ENCODE measurements around the gene RFPL4AL1.
"Not testable (repeated sequence)": the region's sequence is repeated elsewhere in the genome, so short reads cannot be mapped to it uniquely, and the experiment has no call there.

DNA sequence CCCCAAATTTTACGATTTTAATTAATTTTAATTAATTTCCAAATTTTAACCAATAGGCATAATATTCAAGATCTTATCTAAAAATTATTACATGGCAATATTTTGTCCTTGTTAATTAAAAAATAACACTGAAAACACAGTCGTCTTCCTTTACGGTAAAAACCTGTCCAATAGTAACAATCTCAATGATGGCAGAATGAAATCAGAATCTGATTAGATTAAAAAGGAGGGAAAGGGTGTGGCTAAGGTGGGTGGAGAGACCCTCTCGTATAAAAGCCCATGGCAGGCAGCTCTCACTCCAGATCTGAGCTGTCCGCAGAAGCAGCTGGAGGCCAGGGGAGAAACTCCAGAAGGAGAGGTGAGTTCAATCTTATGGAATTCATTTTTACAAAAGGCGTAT lies at the start of gene RFPL4AL1:
- TF ChIP-seq, protein P1, sequence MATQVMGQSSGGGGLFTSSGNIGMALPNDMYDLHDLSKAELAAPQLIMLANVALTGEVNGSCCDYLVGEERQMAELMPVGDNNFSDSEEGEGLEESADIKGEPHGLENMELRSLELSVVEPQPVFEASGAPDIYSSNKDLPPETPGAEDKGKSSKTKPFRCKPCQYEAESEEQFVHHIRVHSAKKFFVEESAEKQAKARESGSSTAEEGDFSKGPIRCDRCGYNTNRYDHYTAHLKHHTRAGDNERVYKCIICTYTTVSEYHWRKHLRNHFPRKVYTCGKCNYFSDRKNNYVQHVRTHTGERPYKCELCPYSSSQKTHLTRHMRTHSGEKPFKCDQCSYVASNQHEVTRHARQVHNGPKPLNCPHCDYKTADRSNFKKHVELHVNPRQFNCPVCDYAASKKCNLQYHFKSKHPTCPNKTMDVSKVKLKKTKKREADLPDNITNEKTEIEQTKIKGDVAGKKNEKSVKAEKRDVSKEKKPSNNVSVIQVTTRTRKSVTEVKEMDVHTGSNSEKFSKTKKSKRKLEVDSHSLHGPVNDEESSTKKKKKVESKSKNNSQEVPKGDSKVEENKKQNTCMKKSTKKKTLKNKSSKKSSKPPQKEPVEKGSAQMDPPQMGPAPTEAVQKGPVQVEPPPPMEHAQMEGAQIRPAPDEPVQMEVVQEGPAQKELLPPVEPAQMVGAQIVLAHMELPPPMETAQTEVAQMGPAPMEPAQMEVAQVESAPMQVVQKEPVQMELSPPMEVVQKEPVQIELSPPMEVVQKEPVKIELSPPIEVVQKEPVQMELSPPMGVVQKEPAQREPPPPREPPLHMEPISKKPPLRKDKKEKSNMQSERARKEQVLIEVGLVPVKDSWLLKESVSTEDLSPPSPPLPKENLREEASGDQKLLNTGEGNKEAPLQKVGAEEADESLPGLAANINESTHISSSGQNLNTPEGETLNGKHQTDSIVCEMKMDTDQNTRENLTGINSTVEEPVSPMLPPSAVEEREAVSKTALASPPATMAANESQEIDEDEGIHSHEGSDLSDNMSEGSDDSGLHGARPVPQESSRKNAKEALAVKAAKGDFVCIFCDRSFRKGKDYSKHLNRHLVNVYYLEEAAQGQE (IDR thresholded peaks at IDR 0.05; ENCODE audit: low read depth), result not testable (repeated sequence)
- TF ChIP-seq CREB1 (IDR thresholded peaks at IDR 0.05; ENCODE audit: low read depth); EP300 (IDR thresholded peaks at IDR 0.05; ENCODE audit: borderline replicate concordance); RAD21 (IDR thresholded peaks at IDR 0.05; ENCODE audit: low read depth); CEBPB (IDR thresholded peaks at IDR 0.05); ZBTB7A (IDR thresholded peaks at IDR 0.05; ENCODE audit: low read depth): not testable (repeated sequence)
- TF ChIP-seq, protein P2, sequence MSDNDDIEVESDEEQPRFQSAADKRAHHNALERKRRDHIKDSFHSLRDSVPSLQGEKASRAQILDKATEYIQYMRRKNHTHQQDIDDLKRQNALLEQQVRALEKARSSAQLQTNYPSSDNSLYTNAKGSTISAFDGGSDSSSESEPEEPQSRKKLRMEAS (IDR thresholded peaks at IDR 0.05), result not testable (repeated sequence)
